K562 (cell line): ENCODE results near the gene NLRP9. TPM values are rescaled to one million over a fixed set of nuclear protein-coding genes. Genes with fewer than 3 reads are reported as not detected.

Experiments
- ATAC-seq: fragments of 200-7000 bp; cut with Tn5 transposase; 3 replicates; pipeline ENCODE4 v1.9.1; 2020; ENCODE audit warnings: moderate library complexity
- BruUV-seq: library from RNA; stranded (reverse); fragments of 400-500 nt; replicated peaks from 2 replicates; lab custom pipeline; 2021; lab: Mats Ljungman, UMichigan
- CTCF ChIA-PET: fragments of 300-600 bp; formaldehyde crosslinking; extraction: SDS; loops from one replicate; lab custom pipeline; 2021; ENCODE audit warnings: low intra/inter-chr PET ratio; lab: Yijun Ruan, JAX
- POLR2A ChIA-PET: fragments of 300-600, 350-650 bp; sonication (Branson Sonifier 250); formaldehyde crosslinking; extraction: SDS; loops from one replicate; lab custom pipeline; 2021; ENCODE audit warnings: antibody characterized with exemption, inconsistent platforms; lab: Yijun Ruan, JAX
- DNase-seq, 4 experiments: peaks; one replicate each; pipeline versions ENCODE4 v3.0.0 to v3.0.0-alpha.2; 2011 to 2018; ENCODE audit warnings: low spot score in 3 of 4, mixed read lengths in 3 of 4; ENCODE audit errors: extremely low read depth in 1 of 4
- FAIRE-seq: peaks from 2 replicates; lab custom pipeline; 2011; peaks lifted over from hg19 to GRCh38; lab: Jason Lieb, UNC
- H2AFZ ChIP-seq: 2 replicates; pipeline ENCODE4 v1.6.0; 2011; ENCODE audit warnings: low read depth, low read length, control low read depth, inconsistent platforms
- H3K27ac ChIP-seq: fragments of 200-600 bp; 3 replicates; pipeline ENCODE4 v1.8.0; 2011; ENCODE audit warnings: low read depth, mild to moderate bottlenecking, control low read depth, inconsistent platforms, low read length, moderate library complexity, mixed read lengths; ENCODE audit errors: extremely low read depth
- H3K27me3 ChIP-seq, 2 experiments: fragments of 300-600 bp in 1 of 2; 2 replicates in 1 of 2; 3 replicates in 1 of 2; pipeline versions ENCODE4 v1.6.0 to v1.8.0; 2011; ENCODE audit warnings: inconsistent platforms in 2 of 2, low read length in 2 of 2, mild to moderate bottlenecking in 1 of 2, mixed read lengths in 1 of 2, moderate library complexity in 1 of 2; ENCODE audit not compliant: control insufficient read depth in 2 of 2, insufficient read depth in 2 of 2
- H3K36me3 ChIP-seq: fragments of 300-600 bp; 3 replicates; pipeline ENCODE4 v1.8.0; 2011; ENCODE audit warnings: mild to moderate bottlenecking, low read length, inconsistent platforms; ENCODE audit not compliant: control insufficient read depth, insufficient read depth
- H3K4me1 ChIP-seq, 2 experiments: fragments of 200-600 bp in 1 of 2; replicated peaks in 1 of 2; 2 replicates in 1 of 2; 3 replicates in 1 of 2; pipeline versions ENCODE4 v1.5.1 to v1.8.0; 2011; ENCODE audit warnings: inconsistent platforms in 2 of 2, low read length in 2 of 2, mild to moderate bottlenecking in 1 of 2, mixed read lengths in 1 of 2, moderate library complexity in 1 of 2; ENCODE audit not compliant: control insufficient read depth in 2 of 2, insufficient read depth in 2 of 2
- H3K4me2 ChIP-seq: 2 replicates; pipeline ENCODE4 v1.6.1; 2011; ENCODE audit warnings: low read length, control low read depth, inconsistent platforms, mixed read lengths; ENCODE audit not compliant: insufficient read depth
- H3K4me3 ChIP-seq: fragments of 200-600 bp; sonication (generic), shearing (Covaris generic); 2 replicates; pipeline ENCODE4 v1.5.1; 2016; ENCODE audit warnings: control low read depth, inconsistent platforms
- H3K79me2 ChIP-seq: fragments of 200-600 bp; 3 replicates; pipeline ENCODE4 v1.8.0; 2011; ENCODE audit warnings: low read length, inconsistent platforms; ENCODE audit not compliant: control insufficient read depth, insufficient read depth
- H3K9ac ChIP-seq, 2 experiments: 2 replicates each; pipeline versions ENCODE4 v1.6.0 to v1.6.1; 2011; ENCODE audit warnings: low read depth in 2 of 2, low read length in 2 of 2, control low read depth in 1 of 2, inconsistent platforms in 1 of 2, mild to moderate bottlenecking in 1 of 2, mixed read lengths in 1 of 2; ENCODE audit not compliant: insufficient read depth in 1 of 2
- H3K9me1 ChIP-seq: one replicate; pipeline ENCODE4 v1.6.0; 2011; ENCODE audit warnings: inconsistent platforms, mild to moderate bottlenecking, low read length, moderate library complexity; ENCODE audit not compliant: control insufficient read depth, insufficient read depth
- H3K9me3 ChIP-seq: replicated peaks from 2 replicates; pipeline ENCODE4 v1.5.1; 2011; ENCODE audit warnings: low read depth, low read length, inconsistent platforms; ENCODE audit not compliant: control insufficient read depth, insufficient read depth
- H4K20me1 ChIP-seq: replicated peaks from 2 replicates; pipeline ENCODE4 v1.6.1; 2011; ENCODE audit warnings: low read length, inconsistent platforms, mixed read lengths; ENCODE audit not compliant: control insufficient read depth, insufficient read depth
- CGGBP1 ChIP-seq: fragments of 250-450 bp; sonication (Bioruptor Pico); IDR thresholded peaks from 2 replicates; pipeline ENCODE4 v1.9.0; 2021; ENCODE audit warnings: mild to moderate bottlenecking
- ETV1 ChIP-seq: fragments of 450-650 bp; conservative IDR thresholded peaks from 2 replicates; pipeline ENCODE4 v1.6.1; 2016; ENCODE audit warnings: missing genetic modification characterization, control low read depth, low read depth, missing compliant biosample characterization
- MCM5 ChIP-seq: fragments of 450-650 bp; IDR thresholded peaks from 2 replicates; pipeline ENCODE4 v1.6.1; 2016; ENCODE audit warnings: low read depth
- MEF2A ChIP-seq: IDR thresholded peaks from 2 replicates; pipeline ENCODE4 v1.6.1; 2011; ENCODE audit warnings: low read depth, mild to moderate bottlenecking, low read length, moderate library complexity; ENCODE audit not compliant: control insufficient read depth
- NEUROD1 ChIP-seq: fragments of 150-350 bp; IDR thresholded peaks from 2 replicates; pipeline ENCODE4 v1.6.1; 2014; ENCODE audit warnings: borderline replicate concordance, low read length, low read depth; ENCODE audit not compliant: partially characterized antibody
- RBBP5 ChIP-seq: fragments of 200-600 bp; sonication (generic); IDR thresholded peaks from 2 replicates; pipeline ENCODE4 v1.6.1; 2012; ENCODE audit warnings: borderline replicate concordance, mild to moderate bottlenecking, low read length, control low read depth, inconsistent platforms; ENCODE audit not compliant: insufficient read depth, poor library complexity, severe bottlenecking
- RBFOX2 ChIP-seq: fragments of 200-400 bp; formaldehyde crosslinking; IDR thresholded peaks from 2 replicates; pipeline ENCODE4 v1.6.1; 2017; ENCODE audit warnings: low read depth, mild to moderate bottlenecking, low read length, moderate library complexity
- ZNF507 ChIP-seq: conservative IDR thresholded peaks from 2 replicates; pipeline ENCODE4 v1.6.1; 2017; ENCODE audit warnings: missing genetic modification characterization, missing compliant biosample characterization
- WGBS: fragments of 100-300 bp; shearing (Covaris generic); methylation state at CpG from one replicate; pipeline ENCODE4 v1.1.6; 2016; ENCODE audit warnings: low coverage, mixed read lengths; ENCODE audit not compliant: insufficient coverage; ENCODE audit errors: missing lambda C conversion rate; 5-methylcytosine and 5-hydroxymethylcytosine counted together
- in situ Hi-C: fragments of 300-500 bp; cut with MboI; formaldehyde crosslinking; loops from 4 replicates; pipeline ENCODE4 v1.15.0; 2018; ENCODE audit warnings: inconsistent platforms, mixed read lengths
- intact Hi-C: fragments of 100-400 bp; cut with micrococcal nuclease; formaldehyde crosslinking; loops from 2 replicates; pipeline ENCODE4 v1.14.2; 2022
- polyA plus RNA-seq, 8 experiments: library from polyadenylated mRNA; depleted of rRNA in 4 of 8; stranded (reverse) in 5 of 8; unstranded in 3 of 8; fragments of >200 nt; fragmentation: Nextera tagmentation in 2 of 8; fragmentation: Illumina TruSeq in 1 of 8; extraction: Ambion mirVana in 2 of 8; extraction: Trizol in 1 of 8; gene quantifications; 2 replicates each; pipeline versions ENCODE4 v1.2.1 to v1.2.3, GENCODE V29; 2011 to 2014; ENCODE audit warnings: inconsistent platforms in 1 of 8, missing spikeins in 1 of 8
- total RNA-seq, 7 experiments: library from RNA; depleted of rRNA in 6 of 7; stranded (reverse); fragments of >200 nt in 6 of 7; fragmentation: Illumina TruSeq in 2 of 7; extraction: Trizol in 2 of 7; gene quantifications; 2 replicates each; pipeline versions ENCODE4 v1.2.1 to v1.2.3, GENCODE V29; 2011 to 2021; ENCODE audit warnings: low replicate concordance in 1 of 7

Gene NLRP9
- total and polyA plus RNA-seq, 9 of the 15 experiments (the other 6 are each of a cell fraction or from before 2014, with no cell fraction given): not detected

GRCh38 chr19:55679343-55680257 lies 58.6 kb downstream of the NLRP9 start:
- H3K9ac ChIP-seq: peak overlapping the region in 1 of 2 experiments; percentile 56; a peak in 2 of 4 replicates
- H3K79me2 ChIP-seq: peaks cover 80% of the 10 kb centered on the region
- POLR2A ChIA-PET: interaction anchor here (2.4 kb wide), 1 partner anchor 11 kb away, joined by 5 read pairs; no protein-coding TSS in a partner anchor
- H3K4me3 ChIP-seq: no peak overlapping the region
- BruUV-seq: no TSS peak
- FAIRE-seq: no peak
- DNase-seq: no peak
- H3K9me3 ChIP-seq: no peaks in the 10 kb centered on the region
- peaks cover 80% of the 10 kb centered on the region; the same call in 2 of the 3 replicates for H3K36me3 ChIP-seq
- no peak overlapping the region for H3K27ac ChIP-seq
- no peak for TF ChIP-seq NEUROD1
- TF ChIP-seq RBBP5: no peak
- TF ChIP-seq MEF2A: no peak
- TF ChIP-seq ETV1 (tag): no peak
- TF ChIP-seq MCM5: no peak
- TF ChIP-seq ZNF507 (tag): no peak
- peak; percentile 44; the same call in 1 of the 2 replicates for TF ChIP-seq RBFOX2
- no peak for TF ChIP-seq CGGBP1 (CRISPR knock-in tag)
- intact Hi-C loops: no loop called here
- CTCF ChIA-PET: no interaction called here
- no peak overlapping the region for H2AFZ ChIP-seq
- WGBS: 90% methylated on average over 24 of the region's 24 CpGs
- H3K9me1 ChIP-seq: peaks cover 6% of the 10 kb centered on the region
- in situ Hi-C loops: no loop called here
- H3K4me2 ChIP-seq: no peak overlapping the region
- peaks cover 22 to 53% of the 10 kb centered on the region in 2 experiments for H3K4me1 ChIP-seq
- peaks cover 31% of the 10 kb centered on the region for H4K20me1 ChIP-seq
- H3K27me3 ChIP-seq: no peaks in the 10 kb centered on the region
- no peak for ATAC-seq
